H9 (cell line): Measurements from ENCODE around the gene DENND10. TPM values are rescaled to one million over a fixed set of nuclear protein-coding genes. Genes with fewer than 3 reads are reported as not detected.

ENCODE experiments used
- DNase-seq: peaks from one replicate; pipeline ENCODE4 v3.0.0-alpha.2; 2017
- H2AFZ ChIP-seq: one replicate; pipeline ENCODE4 v1.6.1; 2013; ENCODE audit warnings: mild to moderate bottlenecking, low read length, control low read depth, moderate library complexity
- H2AK5ac ChIP-seq: 2 replicates; pipeline ENCODE4 v1.6.1; 2013; ENCODE audit warnings: low read length, control low read depth, mixed read lengths; ENCODE audit not compliant: insufficient read length
- H2BK120ac ChIP-seq: one replicate; pipeline ENCODE4 v1.6.1; 2013; ENCODE audit warnings: low read depth, mild to moderate bottlenecking, low read length, control low read depth, inconsistent platforms; ENCODE audit not compliant: poor library complexity, severe bottlenecking
- H2BK12ac ChIP-seq: 2 replicates; pipeline ENCODE4 v1.6.1; 2013; ENCODE audit warnings: low read length, control low read depth, mixed read lengths, low read depth; ENCODE audit not compliant: insufficient read length
- H2BK15ac ChIP-seq: 2 replicates; pipeline ENCODE4 v1.6.1; 2013; ENCODE audit warnings: low read depth, low read length, control low read depth
- H2BK20ac ChIP-seq: one replicate; pipeline ENCODE4 v1.6.1; 2013; ENCODE audit warnings: low read depth, mild to moderate bottlenecking, low read length, control low read depth, inconsistent platforms; ENCODE audit not compliant: poor library complexity, severe bottlenecking
- H2BK5ac ChIP-seq: 2 replicates; pipeline ENCODE4 v1.6.1; 2013; ENCODE audit warnings: low read length, control low read depth, mixed read lengths; ENCODE audit not compliant: insufficient read length
- H3K14ac ChIP-seq: 2 replicates; pipeline ENCODE4 v1.6.1; 2013; ENCODE audit warnings: low read length, control low read depth; ENCODE audit not compliant: insufficient read depth
- H3K18ac ChIP-seq: 2 replicates; pipeline ENCODE4 v1.6.1; 2013; ENCODE audit warnings: low read depth, mild to moderate bottlenecking, mixed read lengths, low read length, control low read depth; ENCODE audit not compliant: insufficient read length
- H3K23ac ChIP-seq: 2 replicates; pipeline ENCODE4 v1.6.1; 2013; ENCODE audit warnings: low read length, control low read depth, mixed read lengths, low read depth; ENCODE audit not compliant: insufficient read length
- H3K23me2 ChIP-seq: 2 replicates; pipeline ENCODE4 v1.6.1; 2013; ENCODE audit warnings: low read depth, mild to moderate bottlenecking, mixed read lengths, low read length, control low read depth; ENCODE audit not compliant: insufficient read length, poor library complexity, severe bottlenecking
- H3K27ac ChIP-seq: 2 replicates; pipeline ENCODE4 v1.5.1; 2013; ENCODE audit warnings: low read length, control low read depth, mixed read lengths, low read depth; ENCODE audit not compliant: insufficient read length
- H3K27me3 ChIP-seq: 2 replicates; pipeline ENCODE4 v1.6.1; 2013; ENCODE audit warnings: low read length, control low read depth, inconsistent platforms; ENCODE audit not compliant: insufficient read depth
- H3K4ac ChIP-seq: 2 replicates; pipeline ENCODE4 v1.6.1; 2013; ENCODE audit warnings: low read depth, mild to moderate bottlenecking, control low read depth, inconsistent platforms, low read length, moderate library complexity
- H3K4me1 ChIP-seq: 2 replicates; pipeline ENCODE4 v1.6.1; 2013; ENCODE audit warnings: low read length, control low read depth, inconsistent platforms; ENCODE audit not compliant: insufficient read depth
- H3K4me2 ChIP-seq: 2 replicates; pipeline ENCODE4 v1.6.1; 2013; ENCODE audit warnings: low read length, control low read depth, mixed read lengths; ENCODE audit not compliant: insufficient read length, insufficient read depth
- H3K56ac ChIP-seq: 2 replicates; pipeline ENCODE4 v1.6.1; 2013; ENCODE audit warnings: low read depth, mild to moderate bottlenecking, mixed read lengths, low read length, control low read depth; ENCODE audit not compliant: insufficient read length
- H3K79me1 ChIP-seq: 2 replicates; pipeline ENCODE4 v1.6.1; 2013; ENCODE audit warnings: low read depth, mild to moderate bottlenecking, moderate library complexity, low read length, control low read depth, inconsistent platforms; ENCODE audit not compliant: insufficient read depth, poor library complexity, severe bottlenecking
- H3K79me2 ChIP-seq: 2 replicates; pipeline ENCODE4 v1.6.1; 2013; ENCODE audit warnings: low read length, control low read depth, inconsistent platforms; ENCODE audit not compliant: insufficient read depth
- H3K9ac ChIP-seq: 2 replicates; pipeline ENCODE4 v1.6.1; 2013; ENCODE audit warnings: low read length, control low read depth, mixed read lengths; ENCODE audit not compliant: insufficient read length; ENCODE audit errors: extremely low read depth
- H3K9me3 ChIP-seq: one replicate; pipeline ENCODE4 v1.6.1; 2013; ENCODE audit warnings: low read depth, low read length, inconsistent platforms; ENCODE audit not compliant: control insufficient read depth
- H3T11ph ChIP-seq: one replicate; pipeline ENCODE4 v1.6.1; 2013; ENCODE audit warnings: mild to moderate bottlenecking, low read length, control low read depth, inconsistent platforms
- H4K20me1 ChIP-seq: one replicate; pipeline ENCODE4 v1.6.1; 2013; ENCODE audit not compliant: control insufficient read depth, insufficient read length, insufficient read depth
- H4K5ac ChIP-seq: 2 replicates; pipeline ENCODE4 v1.6.1; 2013; ENCODE audit warnings: low read depth, mild to moderate bottlenecking, mixed read lengths, low read length, control low read depth; ENCODE audit not compliant: insufficient read length
- H4K8ac ChIP-seq: replicated peaks from 2 replicates; pipeline ENCODE4 v1.6.1; 2013; ENCODE audit warnings: low read length, control low read depth, mixed read lengths, low read depth; ENCODE audit not compliant: insufficient read length
- H4K91ac ChIP-seq: 2 replicates; pipeline ENCODE4 v1.6.1; 2013; ENCODE audit warnings: low read depth, mild to moderate bottlenecking, moderate library complexity, mixed read lengths, low read length, control low read depth; ENCODE audit not compliant: insufficient read length
- H3K27ac Mint-ChIP-seq, 3 experiments: 2 replicates in 2 of 3; 3 replicates in 1 of 3; pipeline ENCODE4 v1.8.0; 2020 to 2021; ENCODE audit warnings: mixed read lengths in 3 of 3, mild to moderate bottlenecking in 1 of 3, moderate library complexity in 1 of 3
- H3K27me3 Mint-ChIP-seq: 2 replicates; pipeline ENCODE4 v1.8.0; 2021; ENCODE audit warnings: low read depth, mild to moderate bottlenecking, moderate library complexity, mixed read lengths
- H3K36me3 Mint-ChIP-seq, 3 experiments: 2 replicates in 2 of 3; 3 replicates in 1 of 3; pipeline ENCODE4 v1.8.0; 2020 to 2021; ENCODE audit warnings: low read depth in 3 of 3, mixed read lengths in 3 of 3; ENCODE audit not compliant: insufficient read depth in 1 of 3
- H3K4me1 Mint-ChIP-seq, 2 experiments: 2 replicates each; pipeline ENCODE4 v1.8.0; 2020; ENCODE audit warnings: mixed read lengths in 2 of 2
- H3K4me3 Mint-ChIP-seq, 2 experiments: 2 replicates in 1 of 2; 3 replicates in 1 of 2; pipeline ENCODE4 v1.8.0; 2020 to 2021; ENCODE audit warnings: mild to moderate bottlenecking in 2 of 2, mixed read lengths in 2 of 2, moderate library complexity in 1 of 2
- H3K9me3 Mint-ChIP-seq, 2 experiments: 2 replicates in 1 of 2; 3 replicates in 1 of 2; pipeline ENCODE4 v1.8.0; 2020; ENCODE audit warnings: mild to moderate bottlenecking in 2 of 2, mixed read lengths in 2 of 2, moderate library complexity in 1 of 2
- CTCF ChIP-seq: fragments of 200-600 bp; sonication (generic); conservative IDR thresholded peaks from 3 replicates; pipeline ENCODE4 v1.8.0; 2021; ENCODE audit warnings: antibody characterized with exemption, mild to moderate bottlenecking
- WGBS: extraction: QIAGEN DNeasy Blood & Tissue Kit; methylation state at CpG from one replicate; pipeline ENCODE4 v1.1.7; 2013; ENCODE audit warnings: missing lambda C conversion rate, low lambda C conversion rate, mixed read lengths; ENCODE audit not compliant: insufficient read length; ENCODE audit errors: extremely low coverage; 5-methylcytosine and 5-hydroxymethylcytosine counted together
- total RNA-seq: library from RNA; stranded (reverse); gene quantifications from 2 replicates; pipeline ENCODE4 v1.2.1, GENCODE V29; 2021

Gene DENND10
- total RNA-seq, 1 experiment from 2014 or later = 63.2 TPM

- no peak overlapping the region for H2BK12ac ChIP-seq
- H3K79me1 ChIP-seq = no peaks in the 10 kb centered on the region
- TF ChIP-seq CTCF = no peak
- H3K4ac ChIP-seq = no peak overlapping the region
- no peak overlapping the region for H2BK5ac ChIP-seq
- no peak overlapping the region for H3K27ac Mint-ChIP-seq
- WGBS = no CpG with 5 or more reads among the region's 4 CpGs
- H3K4me3 Mint-ChIP-seq = no peak overlapping the region
- no peaks in the 10 kb centered on the region for H3K27me3 ChIP-seq
- H3K27me3 Mint-ChIP-seq = no peaks in the 10 kb centered on the region
- H4K91ac ChIP-seq = no peak overlapping the region
- H3K9ac ChIP-seq = no peak overlapping the region
- H2BK20ac ChIP-seq = no peak overlapping the region
- H3T11ph ChIP-seq = no peak overlapping the region
- no peak overlapping the region for H2AK5ac ChIP-seq
- H3K79me2 ChIP-seq = no peaks in the 10 kb centered on the region
- H4K20me1 ChIP-seq = no peaks in the 10 kb centered on the region
- DNase-seq = no peak
- H3K23me2 ChIP-seq = no peaks in the 10 kb centered on the region
- H4K8ac ChIP-seq = no peak overlapping the region
- no peak overlapping the region for H2BK120ac ChIP-seq
- H3K56ac ChIP-seq = no peak overlapping the region
- H3K14ac ChIP-seq = no peak overlapping the region
- H3K36me3 Mint-ChIP-seq = peaks cover 40 to 77% (median 63%) of the 10 kb centered on the region in 3 experiments
- H4K5ac ChIP-seq = no peak overlapping the region
- H3K27ac ChIP-seq = no peak overlapping the region
- H3K9me3 ChIP-seq = no peaks in the 10 kb centered on the region
- no peaks in the 10 kb centered on the region for H3K9me3 Mint-ChIP-seq
- H2AFZ ChIP-seq = no peak overlapping the region
- H2BK15ac ChIP-seq = no peak overlapping the region
- H3K4me1 ChIP-seq = no peaks in the 10 kb centered on the region
- no peak overlapping the region for H3K18ac ChIP-seq
- no peaks in the 10 kb centered on the region for H3K4me1 Mint-ChIP-seq
- no peak overlapping the region for H3K23ac ChIP-seq
- no peak overlapping the region for H3K4me2 ChIP-seq
These were observed 25.8 kb downstream of the DENND10 start for GRCh38 chr10:119129721-119130120.
